A549 (cell line): ENCODE measurements around the gene TMEM117. TPM values are rescaled to one million over a fixed set of nuclear protein-coding genes. Genes with fewer than 3 reads are reported as not detected.

Source experiments
- ATAC-seq, 2 experiments: fragments of 200-7000 bp in 1 of 2; fragments of >200 bp in 1 of 2; cut with Nextera tagmentation in 1 of 2; cut with Tn5 transposase in 1 of 2; 3 replicates each; pipeline versions ENCODE4 v1.8.0 to v1.9.1; 2018 to 2020; ENCODE audit warnings: mild to moderate bottlenecking in 1 of 2, moderate library complexity in 1 of 2
- CTCF ChIA-PET: fragments of 300-600 bp; sonication (Branson Sonifier 250); formaldehyde crosslinking; extraction: SDS; loops from one replicate; lab custom pipeline; 2021; ENCODE audit warnings: antibody characterized with exemption, inconsistent platforms; lab: Yijun Ruan, JAX
- POLR2A ChIA-PET: fragments of 350-600 bp; formaldehyde crosslinking; extraction: SDS; loops from one replicate; lab custom pipeline; 2021; ENCODE audit warnings: antibody characterized with exemption, inconsistent platforms; lab: Yijun Ruan, JAX
- DNase-seq, 2 experiments: peaks; one replicate each; pipeline versions ENCODE4 v3.0.0 to v3.0.0-alpha.2; 2011 to 2016; ENCODE audit warnings: low read depth in 1 of 2, low spot score in 1 of 2
- FAIRE-seq: peaks from 2 replicates; lab custom pipeline; 2011; peaks lifted over from hg19 to GRCh38; lab: Jason Lieb, UNC
- H3K27ac ChIP-seq, 2 experiments: fragments of >200 bp; sonication (Bioruptor Twin); formaldehyde crosslinking; 3 replicates each; pipeline ENCODE4 v1.5.1; 2016 to 2017
- H3K4me1 ChIP-seq: fragments of >200 bp; sonication (Bioruptor Twin); formaldehyde crosslinking; 3 replicates; pipeline ENCODE4 v1.6.1; 2016
- H3K4me2 ChIP-seq: fragments of >200 bp; sonication (Bioruptor Twin); formaldehyde crosslinking; 3 replicates; pipeline ENCODE4 v1.6.1; 2016
- H3K4me3 ChIP-seq: fragments of >200 bp; sonication (Bioruptor Twin); formaldehyde crosslinking; 3 replicates; pipeline ENCODE4 v1.5.1; 2016
- H3K9me3 ChIP-seq: fragments of >200 bp; sonication (Bioruptor Twin); formaldehyde crosslinking; 3 replicates; pipeline ENCODE4 v1.6.1; 2016
- ATOH8 ChIP-seq: fragments of 250-450 bp; sonication (Bioruptor Pico); IDR thresholded peaks from 2 replicates; pipeline ENCODE4 v1.5.0; 2020; ENCODE audit warnings: low read depth, mild to moderate bottlenecking, moderate library complexity
- CTCF ChIP-seq: fragments of >200 bp; sonication (Bioruptor Twin); formaldehyde crosslinking; IDR thresholded peaks from 3 replicates; pipeline ENCODE4 v1.5.1; 2016
- E2F6 ChIP-seq: IDR thresholded peaks from 2 replicates; pipeline ENCODE4 v1.6.1; 2012; ENCODE audit warnings: low read depth, borderline replicate concordance
- EHF ChIP-seq: fragments of 250-450 bp; sonication (Bioruptor Pico); IDR thresholded peaks from 2 replicates; pipeline ENCODE4 v1.5.0; 2020; ENCODE audit warnings: mild to moderate bottlenecking
- EP300 ChIP-seq, 2 experiments: fragments of >200 bp; sonication (Bioruptor Twin); formaldehyde crosslinking; IDR thresholded peaks; 2 replicates in 1 of 2; 3 replicates in 1 of 2; pipeline ENCODE4 v1.6.1; 2016 to 2017
- ESRRA ChIP-seq: fragments of 150-350 bp; IDR thresholded peaks from 2 replicates; pipeline ENCODE4 v1.6.1; 2014; ENCODE audit warnings: mild to moderate bottlenecking, low read length, borderline replicate concordance
- FOSL2 ChIP-seq, 2 experiments: fragments of 450-650 bp in 1 of 2; fragments of >200 bp in 1 of 2; sonication (Bioruptor Twin) in 1 of 2; formaldehyde crosslinking; IDR thresholded peaks; 2 replicates each; pipeline versions ENCODE4 v1.5.0 to v1.6.1; 2016 to 2020; ENCODE audit warnings: mild to moderate bottlenecking in 1 of 2, moderate library complexity in 1 of 2
- HMGXB4 ChIP-seq: fragments of 250-450 bp; sonication (Bioruptor Pico); IDR thresholded peaks from 2 replicates; pipeline ENCODE4 v1.5.0; 2021; ENCODE audit warnings: mild to moderate bottlenecking, moderate library complexity, borderline replicate concordance
- KDM5A ChIP-seq: fragments of 200-600 bp; sonication (generic); IDR thresholded peaks from 2 replicates; pipeline ENCODE4 v1.6.1; 2016; ENCODE audit warnings: antibody characterized with exemption, mild to moderate bottlenecking
- MAFK ChIP-seq: fragments of 450-650 bp; IDR thresholded peaks from 2 replicates; pipeline ENCODE4 v1.6.1; 2014; ENCODE audit not compliant: partially characterized antibody
- MAZ ChIP-seq: fragments of 150-350 bp; IDR thresholded peaks from 2 replicates; pipeline ENCODE4 v1.6.1; 2014; ENCODE audit warnings: antibody characterized with exemption, low read depth, low read length, borderline replicate concordance
- NPAS2 ChIP-seq: fragments of 250-450 bp; sonication (Bioruptor Pico); IDR thresholded peaks from 2 replicates; pipeline ENCODE4 v1.8.0; 2022; ENCODE audit warnings: mild to moderate bottlenecking, moderate library complexity, borderline replicate concordance
- NR3C1 ChIP-seq: fragments of >200 bp; sonication (Bioruptor Twin); formaldehyde crosslinking; IDR thresholded peaks from 3 replicates; pipeline ENCODE4 v1.6.1; 2017
- RARB ChIP-seq: fragments of 250-450 bp; sonication (Bioruptor Pico); IDR thresholded peaks from 2 replicates; pipeline ENCODE4 v1.8.0; 2021; ENCODE audit warnings: mild to moderate bottlenecking, moderate library complexity
- RCOR1 ChIP-seq: fragments of 150-350 bp; IDR thresholded peaks from 2 replicates; pipeline ENCODE4 v1.6.1; 2014; ENCODE audit warnings: antibody characterized with exemption, low read length, low read depth
- SREBF2 ChIP-seq: fragments of 450-650 bp; IDR thresholded peaks from 2 replicates; pipeline ENCODE4 v1.6.1; 2014; ENCODE audit warnings: mild to moderate bottlenecking, moderate library complexity
- WGBS: methylation state at CpG from one replicate; pipeline ENCODE4 v1.1.6; 2017; ENCODE audit errors: missing lambda C conversion rate; 5-methylcytosine and 5-hydroxymethylcytosine counted together
- polyA plus RNA-seq, 4 experiments: library from polyadenylated mRNA; depleted of rRNA in 3 of 4; stranded (reverse); fragments of >200 nt; fragmentation: RNase III in 1 of 4; extraction: RNeasy Plus Mini Kit Qiagen cat#74134 plus additional on column Dnase treatment in 1 of 4; gene quantifications; 2 replicates in 3 of 4; 3 replicates in 1 of 4; pipeline ENCODE4 v1.2.3, GENCODE V29; 2011 to 2017
- TF ChIP-seq, protein P1 (sequence below): fragments of >200 bp; sonication (Bioruptor Twin); formaldehyde crosslinking; IDR thresholded peaks from 2 replicates; pipeline ENCODE4 v1.6.1; 2016

The TMEM117 gene
- polyA plus RNA-seq, 2 of the 4 experiments (the other 2 are of a cell fraction) = 2.1 to 4.6 TPM

DNA sequence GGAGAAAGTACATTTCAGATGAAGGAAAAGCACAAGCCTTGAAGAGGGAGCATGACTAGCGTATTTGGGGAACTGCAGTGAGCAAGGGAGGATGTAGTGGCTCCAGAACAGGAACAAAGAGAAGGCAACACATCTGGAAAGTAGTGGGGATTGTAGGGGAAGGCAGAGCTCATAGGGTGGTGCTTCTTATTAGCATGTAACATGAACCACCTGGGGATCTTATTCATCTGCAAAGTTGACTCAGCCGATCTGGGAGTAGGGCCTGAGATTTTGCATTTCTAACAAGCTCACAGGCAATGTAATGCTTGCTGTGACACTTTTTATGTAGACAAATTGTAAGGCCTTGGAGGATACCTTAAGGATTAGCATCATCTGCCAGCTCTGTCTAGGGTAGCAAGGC lies 592.9 kb downstream of the TMEM117 start (continued):
- TF ChIP-seq HMGXB4 (CRISPR knock-in tag) (no peak), RARB (no peak), MAFK (no peak), NPAS2 (CRISPR knock-in tag) (no peak), FOSL2 (IDR thresholded peaks at IDR 0.05) (no peak), FOSL2 (CRISPR knock-in tag; IDR thresholded peaks at IDR 0.05) (no peak)

GRCh38 chr12:44431647-44432343 lies 595.9 kb downstream of the TMEM117 start:
- Histone ChIP-seq H3K27ac (no peak overlapping the region), H3K4me1 (no peaks in the 10 kb centered on the region), H3K9me3 (no peaks in the 10 kb centered on the region)
- ATAC-seq (no peak), DNase-seq (no peak)
- CTCF ChIA-PET = interaction anchor here (0.6 kb wide), 1 partner anchor 1178 kb away, joined by 3 read pairs; no protein-coding TSS in a partner anchor
- POLR2A ChIA-PET = no interaction called here
- WGBS = 32% methylated on average over 10 of the region's 10 CpGs
- TF ChIP-seq MAZ (no peak), HMGXB4 (CRISPR knock-in tag) (no peak), EP300 (IDR thresholded peaks at IDR 0.05) (no peak)
- TF ChIP-seq, all 56 proteins: peak for 0
- FAIRE-seq = no peak
- Histone ChIP-seq H3K4me3 (no peak overlapping the region), H3K4me2 (no peak overlapping the region)

DNA sequence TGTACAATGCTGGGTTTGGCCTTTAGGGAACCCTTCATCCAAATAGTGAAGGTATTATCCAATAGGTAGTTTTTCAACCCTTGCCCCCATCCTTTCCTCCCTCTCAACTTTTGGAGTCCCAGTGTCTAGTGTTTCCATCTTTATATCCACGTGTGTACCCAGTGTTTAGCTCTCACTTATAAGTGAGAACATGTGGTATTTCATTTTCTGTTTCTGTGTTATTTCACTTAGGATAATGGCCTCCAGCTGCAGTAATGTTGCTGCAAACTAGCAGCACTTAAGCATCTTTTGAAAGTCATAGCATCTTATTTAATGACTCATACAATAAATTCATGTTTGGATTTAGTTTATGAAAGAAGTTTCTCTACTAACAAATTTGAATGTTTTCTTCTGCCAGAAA lies 597.8 kb downstream of the TMEM117 start:
- Histone ChIP-seq H3K9me3 (no peaks in the 10 kb centered on the region), H3K4me2 (no peak overlapping the region), H3K4me1 (no peaks in the 10 kb centered on the region), H3K4me3 (no peak overlapping the region), H3K27ac (no peak overlapping the region)
- FAIRE-seq (no peak), DNase-seq (no peak), ATAC-seq (no peak)
- ChIA-PET POLR2A (no interaction called here), CTCF (no interaction called here)
- TF ChIP-seq, protein P1, sequence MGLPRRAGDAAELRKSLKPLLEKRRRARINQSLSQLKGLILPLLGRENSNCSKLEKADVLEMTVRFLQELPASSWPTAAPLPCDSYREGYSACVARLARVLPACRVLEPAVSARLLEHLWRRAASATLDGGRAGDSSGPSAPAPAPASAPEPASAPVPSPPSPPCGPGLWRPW = no peak
- TF ChIP-seq CTCF (no peak), E2F6 (no peak), EP300 (IDR thresholded peaks at IDR 0.05) (no peak), EHF (CRISPR knock-in tag) (no peak), NR3C1 (no peak), ESRRA (no peak), MAFK (no peak), HMGXB4 (CRISPR knock-in tag) (no peak), ATOH8 (CRISPR knock-in tag) (no peak), KDM5A (no peak), RCOR1 (no peak), SREBF2 (no peak)
- WGBS = 0% methylated on average over 1 of the region's 1 CpG
